ENCODE data around the gene NLK.

- TF ChIP-seq CTCF (IDR thresholded peaks at IDR 0.05; ENCODE audit: borderline replicate concordance, extremely low read depth, low read length, poor library complexity, severe bottlenecking) (no peak), EZH2 (IDR thresholded peaks at IDR 0.05; ENCODE audit: borderline replicate concordance, low read depth, low read length, severe bottlenecking) (no peak)
These were observed 130.6 kb downstream of the NLK start for GRCh38 chr17:28173031-28173561.
